A673 (cell line): ENCODE measurements around the gene VAT1L. TPM values are rescaled to one million over a fixed set of nuclear protein-coding genes. Genes with fewer than 3 reads are reported as not detected.

ENCODE experiments used
- BruUV-seq: library from RNA; stranded (reverse); fragments of 400-500 nt; replicated peaks from 2 replicates; lab custom pipeline; 2021; lab: Mats Ljungman, UMichigan
- CTCF ChIA-PET: fragments of 300-600 bp; sonication (Branson Sonifier 250); formaldehyde crosslinking; loops from one replicate; lab custom pipeline; 2022; ENCODE audit warnings: antibody characterized with exemption; lab: Charles Lee
- POLR2A ChIA-PET: fragments of 300-600 bp; sonication (Branson Sonifier 250); formaldehyde crosslinking; loops from one replicate; lab custom pipeline; 2022; ENCODE audit warnings: antibody characterized with exemption; ENCODE audit not compliant: low non-redundant PET; lab: Charles Lee
- DNase-seq: peaks from one replicate; pipeline ENCODE4 v3.0.0-alpha.2; 2015; ENCODE audit warnings: low spot score
- H3K27ac ChIP-seq: fragments of 200-600 bp; sonication (generic); 2 replicates; pipeline ENCODE4 v1.5.1; 2016; ENCODE audit warnings: mixed run types, low read depth, mild to moderate bottlenecking, mixed read lengths, antibody characterized with exemption, low read length; ENCODE audit not compliant: poor library complexity, severe bottlenecking
- H3K27me3 ChIP-seq: fragments of 200-600 bp; sonication (generic); replicated peaks from 2 replicates; pipeline ENCODE4 v1.6.1; 2017; ENCODE audit warnings: mixed run types, low read depth, mild to moderate bottlenecking, mixed read lengths, antibody characterized with exemption, low read length; ENCODE audit not compliant: insufficient read depth, poor library complexity
- H3K36me3 ChIP-seq: fragments of 200-600 bp; sonication (generic); 2 replicates; pipeline ENCODE4 v1.6.1; 2016; ENCODE audit warnings: mixed run types, mild to moderate bottlenecking, mixed read lengths, antibody characterized with exemption, low read length; ENCODE audit not compliant: insufficient read depth, poor library complexity, severe bottlenecking
- H3K4me1 ChIP-seq: fragments of 200-600 bp; sonication (generic); 2 replicates; pipeline ENCODE4 v1.6.1; 2017; ENCODE audit warnings: mixed run types, mild to moderate bottlenecking, mixed read lengths, antibody characterized with exemption, low read length; ENCODE audit not compliant: insufficient read depth, poor library complexity, severe bottlenecking
- H3K4me3 ChIP-seq: fragments of 200-600 bp; sonication (generic); 2 replicates; pipeline ENCODE4 v1.5.1; 2016; ENCODE audit warnings: low read depth, mixed run types, mild to moderate bottlenecking, mixed read lengths, low read length; ENCODE audit not compliant: poor library complexity, severe bottlenecking
- H3K9me3 ChIP-seq: fragments of 200-600 bp; sonication (generic); 2 replicates; pipeline ENCODE4 v1.6.1; 2016; ENCODE audit warnings: mixed run types, low read depth, mild to moderate bottlenecking, mixed read lengths, antibody characterized with exemption, low read length; ENCODE audit not compliant: poor library complexity, severe bottlenecking
- CTCF ChIP-seq: fragments of 300-800, 200-600 bp; sonication (generic); conservative IDR thresholded peaks from 2 replicates; pipeline ENCODE4 v1.5.1; 2017; ENCODE audit warnings: low read depth, mild to moderate bottlenecking, antibody characterized with exemption, low read length, moderate library complexity, mixed read lengths
- EZH2 ChIP-seq: fragments of 200-600 bp; sonication (generic); IDR thresholded peaks from 2 replicates; pipeline ENCODE4 v1.6.1; 2017; ENCODE audit warnings: borderline replicate concordance, low read depth, mild to moderate bottlenecking, mixed read lengths, antibody characterized with exemption, low read length; ENCODE audit not compliant: poor library complexity, severe bottlenecking
- intact Hi-C: fragments of 100-400 bp; cut with micrococcal nuclease; formaldehyde crosslinking; loops from one replicate; pipeline ENCODE4 v1.10.0; 2022; ENCODE audit not compliant: unreplicated experiment
- total RNA-seq: library from RNA; stranded (reverse); gene quantifications from 2 replicates; pipeline ENCODE4 v1.2.3, GENCODE V29; 2021

The VAT1L gene
- total RNA-seq, 1 experiment from 2014 or later = 0.09 TPM

GRCh38 chr16:77794586-77794985 lies 6.2 kb downstream of the VAT1L start:
- H3K36me3 ChIP-seq = no peaks in the 10 kb centered on the region
- H3K4me3 ChIP-seq = no peak overlapping the region
- no peak overlapping the region for H3K27ac ChIP-seq
- no peak for DNase-seq
- no peaks in the 10 kb centered on the region for H3K9me3 ChIP-seq
- H3K27me3 ChIP-seq = peaks cover 25% of the 10 kb centered on the region
- intact Hi-C loops = no loop called here
- no peaks in the 10 kb centered on the region for H3K4me1 ChIP-seq
- no peak for TF ChIP-seq EZH2
- no peak for TF ChIP-seq CTCF
- CTCF ChIA-PET = no interaction called here
- no TSS peak for BruUV-seq
- POLR2A ChIA-PET = no interaction called here

DNA sequence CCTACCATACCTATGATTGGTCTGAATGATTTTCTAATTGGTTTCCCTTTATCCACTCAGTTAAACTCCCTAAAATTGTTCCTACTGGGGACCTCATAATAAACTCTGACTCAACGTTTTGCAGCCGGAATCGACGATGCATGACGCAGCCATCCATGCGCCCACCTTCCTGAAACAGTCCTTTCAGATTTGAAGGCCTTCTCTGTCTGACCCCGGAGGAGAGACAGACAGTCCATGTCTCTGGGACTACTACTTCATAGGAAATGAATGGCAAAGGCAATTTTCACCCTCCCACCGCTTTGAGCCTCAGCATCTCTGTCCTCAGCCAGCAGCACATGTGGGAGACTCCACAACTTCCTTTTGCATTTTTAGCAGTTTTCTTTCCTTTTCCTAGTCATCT lies 13.5 kb downstream of the VAT1L start:
- intact Hi-C loops = no loop called here
- no TSS peak for BruUV-seq
- no peak for DNase-seq
- POLR2A ChIA-PET = no interaction called here
- CTCF ChIA-PET = no interaction called here
- Histone ChIP-seq H3K36me3 (no peaks in the 10 kb centered on the region), H3K27ac (no peak overlapping the region), H3K27me3 (no peaks in the 10 kb centered on the region), H3K4me3 (no peak overlapping the region), H3K9me3 (no peaks in the 10 kb centered on the region), H3K4me1 (no peaks in the 10 kb centered on the region)
- TF ChIP-seq CTCF (no peak), EZH2 (no peak)

DNA sequence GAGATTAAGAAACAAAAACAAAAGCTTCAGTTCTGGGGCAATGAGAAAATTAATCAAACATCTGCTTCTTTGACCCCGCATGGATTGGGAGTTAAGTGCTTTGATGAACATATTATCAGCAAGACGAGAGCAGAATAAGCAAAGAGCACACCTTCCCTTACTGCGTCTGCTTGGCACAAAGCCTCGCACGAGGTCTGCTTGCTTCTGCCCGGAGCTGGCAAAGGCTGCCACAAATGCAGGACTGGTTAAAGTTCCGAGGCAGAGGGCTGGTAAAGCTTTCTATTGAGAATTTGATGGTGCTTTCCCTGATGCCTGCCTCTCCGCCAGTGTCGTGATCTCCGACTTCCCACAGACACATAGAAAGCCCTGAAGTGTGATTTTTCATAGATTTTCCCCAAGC lies 17.0 kb downstream of the VAT1L start:
- ChIA-PET POLR2A (no interaction called here), CTCF (no interaction called here)
- Histone ChIP-seq H3K27ac (no peak overlapping the region), H3K9me3 (peaks cover 5% of the 10 kb centered on the region), H3K4me1 (no peaks in the 10 kb centered on the region), H3K4me3 (no peak overlapping the region), H3K36me3 (no peaks in the 10 kb centered on the region), H3K27me3 (no peaks in the 10 kb centered on the region)
- BruUV-seq = no TSS peak
- TF ChIP-seq CTCF (no peak), EZH2 (no peak)
- no peak for DNase-seq
- intact Hi-C loops = no loop called here
